ENCODE results near the gene PARPBP.
"Not testable (repeated sequence)": the region's sequence is repeated elsewhere in the genome, so short reads cannot be mapped to it uniquely, and the experiment has no call there.

DNA sequence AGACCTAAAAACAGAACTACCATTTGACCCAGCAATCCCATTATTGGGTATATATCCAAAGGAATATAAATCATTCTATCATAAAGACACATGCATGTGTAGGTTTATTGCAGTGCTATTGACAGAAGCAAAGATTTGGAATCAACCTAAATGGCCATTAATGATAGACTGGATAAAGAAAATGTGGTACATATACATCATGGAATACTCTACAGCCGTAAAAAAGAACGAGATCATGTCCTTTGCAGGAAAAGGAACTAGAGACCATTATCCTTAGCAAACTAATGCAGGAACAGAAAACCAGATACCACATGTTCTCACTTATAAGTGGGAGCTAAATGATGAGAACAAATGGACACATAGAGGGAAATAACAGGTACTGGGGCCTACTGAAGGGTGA, 11.5 kb downstream of the PARPBP start:
- TF ChIP-seq POLR2A (IDR thresholded peaks at IDR 0.05), result not testable (repeated sequence)
- TF ChIP-seq, protein P1, sequence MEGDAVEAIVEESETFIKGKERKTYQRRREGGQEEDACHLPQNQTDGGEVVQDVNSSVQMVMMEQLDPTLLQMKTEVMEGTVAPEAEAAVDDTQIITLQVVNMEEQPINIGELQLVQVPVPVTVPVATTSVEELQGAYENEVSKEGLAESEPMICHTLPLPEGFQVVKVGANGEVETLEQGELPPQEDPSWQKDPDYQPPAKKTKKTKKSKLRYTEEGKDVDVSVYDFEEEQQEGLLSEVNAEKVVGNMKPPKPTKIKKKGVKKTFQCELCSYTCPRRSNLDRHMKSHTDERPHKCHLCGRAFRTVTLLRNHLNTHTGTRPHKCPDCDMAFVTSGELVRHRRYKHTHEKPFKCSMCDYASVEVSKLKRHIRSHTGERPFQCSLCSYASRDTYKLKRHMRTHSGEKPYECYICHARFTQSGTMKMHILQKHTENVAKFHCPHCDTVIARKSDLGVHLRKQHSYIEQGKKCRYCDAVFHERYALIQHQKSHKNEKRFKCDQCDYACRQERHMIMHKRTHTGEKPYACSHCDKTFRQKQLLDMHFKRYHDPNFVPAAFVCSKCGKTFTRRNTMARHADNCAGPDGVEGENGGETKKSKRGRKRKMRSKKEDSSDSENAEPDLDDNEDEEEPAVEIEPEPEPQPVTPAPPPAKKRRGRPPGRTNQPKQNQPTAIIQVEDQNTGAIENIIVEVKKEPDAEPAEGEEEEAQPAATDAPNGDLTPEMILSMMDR (IDR thresholded peaks at IDR 0.05), result not testable (repeated sequence)
